Sciatic nerve (tissue), 2 donors: ENCODE measurements around the gene UBE2N. TPM values are rescaled to one million over a fixed set of nuclear protein-coding genes. Genes with fewer than 3 reads are reported as not detected.
"Not testable (repeated sequence)": the region's sequence is repeated elsewhere in the genome, so short reads cannot be mapped to it uniquely, and the experiment has no call there.

ENCODE experiments used
- ATAC-seq: fragments of 200-7000 bp; cut with Tn5 transposase; one replicate; pipeline ENCODE4 v1.9.1; 2020; ENCODE audit warnings: mild to moderate bottlenecking, moderate library complexity
- DNase-seq: peaks from one replicate; pipeline ENCODE4 v3.0.0-alpha.2; 2020; ENCODE audit warnings: low spot score
- intact Hi-C: fragments of 100-400 bp; cut with DNase I; formaldehyde crosslinking; loops from one replicate; pipeline ENCODE4 v1.14.2; 2022
- total RNA-seq: library from RNA; stranded (reverse); fragmentation: NEBNext Ultra II Directional; extraction: Animal tissue kit (Norgen Biotek cat#: 25700); gene quantifications from one replicate; pipeline ENCODE4 v1.2.1, GENCODE V29; 2021
- donor health status: DM: no; HTN: no; CAD: no.
- donor health status: DM: no; HTN: no; CAD: no.

UBE2N gene
- total RNA-seq, 1 donor from 2014 or later, result 58.4 TPM

DNA sequence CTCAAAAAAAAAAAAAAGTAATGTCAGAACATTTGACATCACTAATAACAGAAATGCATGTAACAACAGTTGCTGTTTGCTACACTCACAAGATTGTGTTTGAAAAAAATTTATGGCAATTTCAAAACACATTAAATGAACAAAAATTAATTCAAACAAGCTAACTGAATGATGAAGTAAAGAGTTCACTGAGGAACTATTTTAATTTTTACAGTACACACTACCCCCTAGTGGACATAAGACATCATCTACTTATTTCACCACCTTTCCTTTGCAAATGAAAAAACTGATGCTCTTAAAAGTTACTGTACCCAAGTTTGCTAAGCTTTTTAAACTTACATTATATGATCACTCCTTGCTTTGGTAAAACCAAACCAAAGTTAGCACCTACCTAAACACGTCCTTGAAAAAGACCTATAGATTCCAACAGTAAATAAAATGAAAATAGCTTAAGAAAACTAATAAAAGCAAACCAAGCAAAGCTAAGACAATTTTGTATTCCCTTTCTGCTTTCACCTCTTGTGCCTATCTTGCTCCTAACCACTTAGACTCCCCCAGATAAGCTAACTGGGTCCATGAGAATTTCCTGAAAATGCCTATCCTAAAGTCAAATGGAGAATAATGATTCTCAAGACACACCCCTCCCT is 22.2 kb downstream of the UBE2N start:
- intact Hi-C loops, result no loop called here
- ATAC-seq (peak; percentile 74), DNase-seq (no peak)

DNA sequence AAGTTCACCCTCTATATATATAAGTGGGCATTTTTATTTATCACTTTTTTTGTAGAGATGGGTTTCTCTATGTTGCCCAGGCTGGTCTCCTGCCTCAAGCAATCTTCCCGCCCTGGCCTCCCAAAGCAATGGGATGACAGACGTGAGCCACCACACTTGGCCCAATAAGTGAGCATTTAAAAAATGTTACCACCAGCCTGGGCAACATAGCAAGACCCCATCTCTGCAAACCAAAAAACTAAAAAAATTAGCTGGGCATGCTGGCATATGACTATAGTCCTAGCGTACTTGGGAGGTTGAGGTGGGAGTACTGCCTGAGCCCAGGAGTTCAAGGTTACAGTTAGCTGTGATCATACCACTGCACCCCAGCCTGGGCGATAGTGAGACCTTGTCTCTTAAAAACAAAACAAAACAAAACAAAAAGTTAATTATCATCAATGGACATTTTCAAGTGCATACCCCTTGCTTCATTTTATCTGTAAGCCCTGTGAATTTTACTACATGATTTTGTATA is 23.7 kb downstream of the UBE2N start:
- intact Hi-C loops, result no loop called here
- DNase-seq (no peak), ATAC-seq (no peak)

DNA sequence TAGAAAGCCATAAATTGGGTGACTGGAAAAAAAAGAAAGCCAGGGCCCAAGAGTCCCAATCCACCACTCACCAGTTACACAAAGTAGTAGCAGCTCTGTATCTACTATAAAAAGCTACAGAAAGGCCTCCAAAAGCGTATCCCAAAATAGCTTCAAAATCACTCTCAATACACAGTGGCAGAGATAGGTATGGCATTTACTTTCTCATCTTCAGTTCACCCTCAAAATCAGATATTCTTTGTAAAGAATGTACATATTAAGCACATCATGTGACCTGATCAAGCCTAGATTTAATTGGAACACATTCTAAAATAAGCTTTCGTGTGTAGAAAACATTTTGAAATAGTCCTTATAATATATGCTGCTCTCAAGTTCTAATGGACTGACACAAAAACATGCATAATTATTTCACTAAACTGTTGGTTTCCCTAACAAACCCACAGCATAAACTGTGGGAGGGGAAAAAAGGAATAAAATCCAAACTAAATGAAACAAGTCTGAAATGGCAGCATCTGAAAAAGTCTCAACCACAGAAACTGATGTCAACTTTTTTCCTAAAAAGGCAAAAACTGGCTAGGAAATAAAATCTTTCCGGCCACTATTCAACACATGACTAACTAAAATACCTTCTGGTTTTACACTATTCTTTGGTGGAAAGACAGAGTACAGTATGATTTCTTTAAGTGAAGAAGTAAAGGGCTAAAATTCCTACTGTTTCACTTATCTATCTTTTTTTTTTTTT is 25.9 kb downstream of the UBE2N start:
- DNase-seq, result no peak
- ATAC-seq, result no peak
- intact Hi-C loops, result no loop called here

DNA sequence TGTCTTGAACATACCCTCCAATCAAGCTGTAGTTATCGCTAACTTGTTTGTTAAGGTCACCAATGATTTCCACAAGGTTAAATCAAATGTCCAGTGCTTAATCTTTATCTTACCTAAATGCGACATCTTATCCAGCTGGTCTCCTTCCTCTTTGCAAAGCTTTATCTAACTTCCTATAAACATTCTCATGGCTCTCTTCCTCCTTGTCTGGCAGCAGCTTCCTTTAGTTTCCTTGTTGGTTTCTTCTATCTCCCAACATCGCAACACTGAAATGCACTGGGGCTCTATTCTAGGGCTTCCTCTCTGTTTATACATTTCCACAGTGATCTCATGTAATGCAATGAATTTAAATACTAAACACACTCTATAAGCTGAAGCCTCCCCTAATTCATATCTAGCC is 28.7 kb downstream of the UBE2N start:
- no peak for ATAC-seq
- intact Hi-C loops, result no loop called here
- DNase-seq, result no peak

- DNase-seq, intact Hi-C loops, ATAC-seq: not testable (repeated sequence)
Observed at GRCh38 chr12:93412396-93412795, 29.4 kb downstream of the UBE2N start.

GRCh38 chr12:93411060-93411459 is 30.7 kb downstream of the UBE2N start:
- DNase-seq, intact Hi-C loops, ATAC-seq: not testable (repeated sequence)

DNA sequence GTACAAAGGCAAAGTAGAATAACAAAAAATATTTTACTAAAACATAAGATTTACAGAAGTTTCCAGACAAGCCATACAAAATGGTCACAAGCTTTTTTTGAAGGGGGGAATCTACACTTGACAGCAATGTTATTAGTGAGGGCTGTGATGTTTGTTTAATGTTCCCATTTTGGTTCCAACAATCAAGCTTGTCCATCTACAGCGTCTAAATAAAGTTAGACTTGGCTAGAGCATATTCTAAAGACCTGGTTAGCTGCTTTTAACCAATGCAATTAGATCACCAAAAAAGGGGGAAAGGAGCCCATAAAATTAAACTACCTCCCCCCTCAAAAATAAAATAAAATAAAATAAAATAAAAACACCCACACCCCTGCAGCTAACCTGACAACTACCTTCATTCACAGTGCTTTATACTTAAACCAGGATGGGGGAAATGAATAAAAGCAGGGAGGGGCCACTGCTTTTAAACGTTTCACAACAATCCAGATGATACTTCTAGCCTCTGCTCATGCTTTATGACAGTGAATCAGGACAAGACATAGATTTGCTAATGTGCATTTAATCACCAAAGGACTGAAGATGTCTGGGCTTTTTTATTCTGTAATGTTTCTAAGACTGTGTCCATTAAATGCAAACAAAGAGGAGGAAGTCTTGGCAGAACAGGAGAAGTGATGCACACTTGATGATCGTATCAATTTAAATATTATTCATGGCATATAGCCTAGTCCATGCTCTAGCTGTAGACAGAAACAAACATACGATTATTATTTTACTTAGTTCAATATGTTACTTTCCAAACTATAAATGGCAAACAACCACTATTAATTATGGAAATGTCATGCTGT is 32.2 kb downstream of the UBE2N start:
- ATAC-seq, intact Hi-C loops, DNase-seq: not testable (repeated sequence)

GRCh38 chr12:93408813-93409212 is 32.9 kb downstream of the UBE2N start:
- intact Hi-C loops, result no loop called here
- DNase-seq (no peak), ATAC-seq (no peak)

DNA sequence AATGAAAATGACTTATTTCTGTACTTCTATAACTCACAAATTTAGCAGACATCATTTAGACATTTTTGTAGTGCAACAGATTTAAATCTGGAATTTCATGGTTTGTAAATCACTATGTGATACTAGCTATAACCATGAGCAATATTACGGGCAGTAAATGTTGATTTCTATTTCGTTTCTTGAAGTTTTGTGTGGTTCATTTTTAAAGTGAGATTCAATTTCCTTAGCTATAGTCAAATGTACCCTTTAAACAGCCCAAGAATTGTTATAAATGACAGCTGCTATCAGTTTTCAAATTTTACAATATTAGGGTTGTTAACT is 33.8 kb downstream of the UBE2N start:
- DNase-seq, result no peak
- intact Hi-C loops, result no loop called here
- ATAC-seq, result no peak

DNA sequence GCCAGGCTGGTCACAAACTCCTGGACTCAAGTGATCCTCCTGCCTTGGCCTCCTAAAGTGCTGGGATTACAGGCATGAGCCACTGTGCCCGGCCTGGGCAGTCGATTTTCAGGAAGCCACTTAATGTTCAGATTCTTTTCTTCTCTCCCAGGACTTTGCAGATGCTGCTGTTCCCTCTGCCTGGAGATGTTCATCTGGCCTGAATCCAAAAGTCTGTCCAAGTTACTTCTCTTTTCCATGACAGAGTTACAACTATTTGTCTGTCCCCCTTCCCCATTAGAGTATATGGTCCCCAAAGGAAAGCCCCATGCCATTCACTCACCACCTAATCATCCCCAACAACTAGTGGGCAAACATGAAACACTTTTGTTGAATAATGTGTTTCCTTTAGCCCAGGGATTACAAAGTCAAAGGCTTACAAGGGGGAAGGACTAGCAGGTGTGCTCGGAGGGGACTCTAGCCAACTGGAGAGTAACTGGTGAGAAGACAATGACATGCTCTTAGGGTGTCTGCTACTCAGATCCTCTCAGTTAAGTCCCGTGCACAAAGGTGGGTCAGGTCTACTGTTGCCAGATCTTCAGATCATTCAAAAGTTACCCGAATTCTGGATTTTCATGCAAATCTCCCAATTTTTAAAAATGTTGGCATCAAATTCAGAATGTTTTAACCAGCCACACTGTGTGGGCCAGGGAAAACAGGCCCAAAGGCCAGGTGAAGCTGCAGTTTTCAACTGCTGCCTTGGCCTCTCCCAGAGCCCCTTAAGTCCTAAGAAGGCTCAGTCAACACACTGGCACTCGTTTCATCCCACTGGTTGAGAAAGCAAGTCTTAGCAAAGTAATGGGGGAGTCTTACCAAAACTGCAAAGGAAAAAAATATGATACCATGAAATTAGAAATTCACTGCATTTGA is 34.4 kb downstream of the UBE2N start:
- intact Hi-C loops, result no loop called here

GRCh38 chr12:93404961-93405849 is 36.5 kb downstream of the UBE2N start:
- DNase-seq (no peak), ATAC-seq (peak; percentile 40)
- intact Hi-C loops, result no loop called here

More for the DNA sequence above, 34.4 kb downstream of the UBE2N start:
- ATAC-seq, result no peak
- no peak for DNase-seq

GRCh38 chr12:93403988-93404803 is 37.6 kb downstream of the UBE2N start:
- DNase-seq (no peak), ATAC-seq (peak; percentile 63)
- intact Hi-C loops, result no loop called here

DNA sequence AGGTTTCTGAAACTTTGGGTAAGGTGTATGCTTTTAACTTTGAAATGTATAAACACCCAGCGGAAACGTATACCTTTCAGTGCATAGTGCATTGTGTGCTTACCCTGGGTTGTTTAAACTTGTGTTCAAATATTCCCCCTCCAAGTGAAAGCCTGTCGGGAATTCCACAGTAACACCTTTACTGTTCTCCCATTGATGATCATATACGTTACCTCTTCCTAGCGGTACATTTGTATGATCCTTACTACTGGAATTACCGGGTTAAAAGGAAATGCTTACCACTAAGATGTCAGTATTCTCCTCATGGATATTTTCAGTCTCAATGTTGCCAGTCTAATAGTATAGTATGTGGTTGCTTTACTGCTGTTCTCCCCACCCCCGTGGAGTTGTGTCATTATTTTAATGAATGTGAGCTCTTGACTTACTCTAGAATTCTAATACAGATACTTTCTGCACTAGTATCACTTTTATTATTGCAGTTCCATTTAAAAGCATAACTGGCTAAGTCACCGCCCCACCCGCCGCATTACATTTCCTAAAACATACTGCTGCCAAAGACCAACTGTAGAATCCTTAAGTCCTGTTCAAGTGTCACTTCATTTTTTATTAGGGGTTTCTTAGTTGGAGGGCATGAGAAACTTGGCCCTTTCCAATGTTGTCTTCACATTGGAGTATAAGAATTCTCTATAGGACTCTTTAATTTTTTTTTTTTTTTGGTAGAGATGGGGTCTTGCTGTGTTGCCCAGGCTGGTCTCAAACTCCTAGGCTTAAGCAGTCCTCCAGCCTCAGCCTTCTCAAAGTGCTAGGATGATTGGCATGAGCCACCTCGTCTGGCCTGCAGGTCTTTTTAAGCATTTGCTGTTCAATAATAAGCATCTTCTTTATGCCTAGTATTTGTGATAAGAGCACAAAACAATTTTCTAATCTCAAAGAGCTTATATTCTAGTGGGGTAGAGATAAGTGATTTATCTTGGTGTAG is 39.1 kb downstream of the UBE2N start:
- ATAC-seq (no peak), DNase-seq (no peak)
- intact Hi-C loops, result no loop called here

DNA sequence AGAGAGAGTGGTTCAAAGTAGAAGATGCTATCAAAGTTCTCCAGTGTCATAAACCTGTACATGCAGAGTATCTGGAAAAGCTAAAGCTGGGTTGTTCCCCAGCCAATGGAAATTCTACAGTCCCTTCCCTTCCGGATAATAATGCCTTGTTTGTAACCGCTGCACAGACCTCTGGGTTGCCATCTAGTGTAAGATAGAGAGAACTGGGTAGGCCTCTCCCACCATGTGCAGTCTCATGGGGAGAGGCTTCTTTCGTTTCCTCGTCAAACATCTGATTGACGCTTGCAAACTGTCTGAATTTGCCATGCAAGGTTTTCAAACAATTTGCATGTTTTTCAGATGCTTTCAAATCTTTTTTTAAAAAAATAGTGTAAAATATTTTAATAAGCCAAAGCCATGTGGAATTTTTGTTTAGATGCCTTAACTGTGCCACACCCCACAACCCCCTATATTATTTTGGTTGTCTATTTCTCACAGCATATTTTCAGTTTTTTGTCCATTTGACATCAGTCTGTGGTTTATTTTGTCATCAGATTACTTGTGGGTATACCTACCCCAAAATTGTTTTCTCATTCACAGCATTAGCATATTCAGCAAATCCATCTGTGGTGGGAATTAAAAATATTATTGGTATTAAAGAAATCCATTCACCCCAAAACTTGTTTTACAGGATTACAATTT is 42.4 kb downstream of the UBE2N start:
- peak; percentile 97 for ATAC-seq
- intact Hi-C loops, result loop anchor here (10.0 kb wide), 1 partner anchor 415 kb away; no protein-coding TSS in a partner anchor
- not testable (repeated sequence) for DNase-seq

DNA sequence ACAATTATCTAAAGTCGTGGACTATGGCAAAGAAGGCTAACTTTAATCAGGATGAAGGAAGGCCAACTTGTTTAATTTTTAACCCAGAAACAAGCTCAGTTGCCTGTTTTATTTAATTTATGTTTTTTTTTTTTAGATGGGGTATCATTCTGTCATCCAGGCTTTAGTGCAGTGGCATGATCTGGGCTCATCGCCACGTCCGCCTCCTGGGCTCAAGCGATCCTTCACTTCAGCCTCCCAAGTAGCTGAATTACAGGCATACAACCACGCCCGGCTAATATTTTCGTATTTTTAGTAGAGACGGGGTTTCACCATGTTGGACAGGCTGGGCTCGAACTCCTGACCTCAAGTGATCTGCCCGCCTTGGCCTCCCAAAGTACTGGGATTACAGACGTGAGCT is 44.3 kb downstream of the UBE2N start:
- ATAC-seq, result no peak
- intact Hi-C loops, result loop anchor here (10.0 kb wide), 1 partner anchor 413 kb away; no protein-coding TSS in a partner anchor
- DNase-seq, result no peak
